K562 (cell line): ENCODE measurements around the gene MED19. TPM values are rescaled to one million over a fixed set of nuclear protein-coding genes. Genes with fewer than 3 reads are reported as not detected.

Experiments used
- BMI1 ChIP-seq: fragments of 150-350 bp; IDR thresholded peaks from 2 replicates; pipeline ENCODE4 v1.6.1; 2014; ENCODE audit warnings: low read length
- BRD9 ChIP-seq: fragments of 450-650 bp; IDR thresholded peaks from 2 replicates; pipeline ENCODE4 v1.6.1; 2018; ENCODE audit warnings: low read depth; ENCODE audit not compliant: partially characterized antibody
- DMBX1 ChIP-seq: fragments of 250-450 bp; sonication (Bioruptor Pico); IDR thresholded peaks from 2 replicates; pipeline ENCODE4 v1.8.0; 2022; ENCODE audit warnings: inconsistent platforms, mild to moderate bottlenecking, moderate library complexity, borderline replicate concordance
- E2F8 ChIP-seq: fragments of 450-650 bp; IDR thresholded peaks from 2 replicates; pipeline ENCODE4 v1.7.1; 2018; ENCODE audit warnings: mild to moderate bottlenecking, low read depth; ENCODE audit not compliant: partially characterized antibody
- HDAC8 ChIP-seq: fragments of 450-650 bp; IDR thresholded peaks from 2 replicates; pipeline ENCODE4 v1.6.1; 2016; ENCODE audit warnings: mild to moderate bottlenecking, missing genetic modification characterization, moderate library complexity, missing compliant biosample characterization
- HOXB6 ChIP-seq: fragments of 250-450 bp; sonication (Bioruptor Pico); IDR thresholded peaks from 2 replicates; pipeline ENCODE4 v1.5.1; 2022; ENCODE audit warnings: mild to moderate bottlenecking, borderline replicate concordance
- PATZ1 ChIP-seq: fragments of 250-450 bp; sonication (Bioruptor Pico); IDR thresholded peaks from 2 replicates; pipeline ENCODE4 v1.5.0; 2020; ENCODE audit warnings: mild to moderate bottlenecking, borderline replicate concordance
- PHF8 ChIP-seq: fragments of 200-600 bp; sonication (generic); IDR thresholded peaks from 2 replicates; pipeline ENCODE4 v1.6.1; 2012; ENCODE audit warnings: mixed run types, mild to moderate bottlenecking, inconsistent platforms, low read length, moderate library complexity, borderline replicate concordance
- ZBTB2 ChIP-seq: fragments of 450-650 bp; IDR thresholded peaks from 2 replicates; pipeline ENCODE4 v1.6.1; 2016; ENCODE audit warnings: antibody characterized with exemption
- ZNF445 ChIP-seq: fragments of 250-450 bp; sonication (Bioruptor Pico); IDR thresholded peaks from 2 replicates; pipeline ENCODE4 v1.4.0; 2020; ENCODE audit warnings: low read depth, mild to moderate bottlenecking, moderate library complexity
- ZNF507 ChIP-seq: conservative IDR thresholded peaks from 2 replicates; pipeline ENCODE4 v1.6.1; 2017; ENCODE audit warnings: missing genetic modification characterization, missing compliant biosample characterization
- ZNF584 ChIP-seq: fragments of 200-800 bp; sonication (Bioruptor generic); IDR thresholded peaks from 2 replicates; pipeline ENCODE4 v1.6.1; 2016; ENCODE audit warnings: low read depth, mild to moderate bottlenecking, missing genetic modification characterization, missing compliant biosample characterization
- polyA plus RNA-seq, 8 experiments: library from polyadenylated mRNA; depleted of rRNA in 4 of 8; stranded (reverse) in 5 of 8; unstranded in 3 of 8; fragments of >200 nt; fragmentation: Nextera tagmentation in 2 of 8; fragmentation: Illumina TruSeq in 1 of 8; extraction: Ambion mirVana in 2 of 8; extraction: Trizol in 1 of 8; gene quantifications; 2 replicates each; pipeline versions ENCODE4 v1.2.1 to v1.2.3, GENCODE V29; 2011 to 2014; ENCODE audit warnings: inconsistent platforms in 1 of 8, missing spikeins in 1 of 8
- total RNA-seq, 7 experiments: library from RNA; depleted of rRNA in 6 of 7; stranded (reverse); fragments of >200 nt in 6 of 7; fragmentation: Illumina TruSeq in 2 of 7; extraction: Trizol in 2 of 7; gene quantifications; 2 replicates each; pipeline versions ENCODE4 v1.2.1 to v1.2.3, GENCODE V29; 2011 to 2021; ENCODE audit warnings: low replicate concordance in 1 of 7
- TF ChIP-seq, protein P1 (sequence below), 3 experiments: fragments of 200-800 bp in 1 of 3; sonication (Bioruptor generic) in 1 of 3; sonication (generic) in 1 of 3; formaldehyde crosslinking in 1 of 3; IDR thresholded peaks; 2 replicates each; pipeline versions ENCODE4 v1.6.1 to v1.8.0; 2016 to 2022; ENCODE audit warnings: mild to moderate bottlenecking in 2 of 3, missing compliant biosample characterization in 2 of 3, missing genetic modification characterization in 2 of 3, missing genetic modification reagents in 1 of 3
- TF ChIP-seq, protein P2 (sequence below): fragments of 250-450 bp; sonication (Bioruptor Pico); IDR thresholded peaks from 2 replicates; pipeline ENCODE4 v1.5.0; 2021; ENCODE audit warnings: mild to moderate bottlenecking, borderline replicate concordance
- TF ChIP-seq, protein P3 (sequence below): fragments of 450-650 bp; IDR thresholded peaks from 2 replicates; pipeline ENCODE4 v1.6.1; 2016

MED19 gene
- total and polyA plus RNA-seq, 9 of the 15 experiments (the other 6 are each of a cell fraction or from before 2014, with no cell fraction given) = 7.3 to 23.5 (median 15.0) TPM

GRCh38 chr11:57667117-57667735 lies 44.8 kb downstream of the MED19 start (continued):
- TF ChIP-seq, protein P1, sequence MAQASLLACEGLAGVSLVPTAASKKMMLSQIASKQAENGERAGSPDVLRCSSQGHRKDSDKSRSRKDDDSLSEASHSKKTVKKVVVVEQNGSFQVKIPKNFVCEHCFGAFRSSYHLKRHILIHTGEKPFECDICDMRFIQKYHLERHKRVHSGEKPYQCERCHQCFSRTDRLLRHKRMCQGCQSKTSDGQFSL (CRISPR knock-in tag; IDR thresholded peaks at IDR 0.05) = no peak
- TF ChIP-seq, protein P1 (tag; IDR thresholded peaks at IDR 0.05) = no peak
- TF ChIP-seq ZBTB2 (no peak), PATZ1 (CRISPR knock-in tag) (no peak), E2F8 (peak; percentile 73), HOXB6 (CRISPR knock-in tag) (no peak), ZNF507 (tag) (no peak), DMBX1 (CRISPR knock-in tag) (0 out of 2 replicates have a peak, but pooled peaks have one; percentile 14), ZNF445 (CRISPR knock-in tag) (no peak), PHF8 (peak; percentile 53; the same call in 1 of the 2 replicates), BMI1 (no peak), ZNF584 (0 out of 2 replicates have a peak, but pooled peaks have one; percentile 12), BRD9 (peak; percentile 38), HDAC8 (no peak)
- TF ChIP-seq, protein P2, sequence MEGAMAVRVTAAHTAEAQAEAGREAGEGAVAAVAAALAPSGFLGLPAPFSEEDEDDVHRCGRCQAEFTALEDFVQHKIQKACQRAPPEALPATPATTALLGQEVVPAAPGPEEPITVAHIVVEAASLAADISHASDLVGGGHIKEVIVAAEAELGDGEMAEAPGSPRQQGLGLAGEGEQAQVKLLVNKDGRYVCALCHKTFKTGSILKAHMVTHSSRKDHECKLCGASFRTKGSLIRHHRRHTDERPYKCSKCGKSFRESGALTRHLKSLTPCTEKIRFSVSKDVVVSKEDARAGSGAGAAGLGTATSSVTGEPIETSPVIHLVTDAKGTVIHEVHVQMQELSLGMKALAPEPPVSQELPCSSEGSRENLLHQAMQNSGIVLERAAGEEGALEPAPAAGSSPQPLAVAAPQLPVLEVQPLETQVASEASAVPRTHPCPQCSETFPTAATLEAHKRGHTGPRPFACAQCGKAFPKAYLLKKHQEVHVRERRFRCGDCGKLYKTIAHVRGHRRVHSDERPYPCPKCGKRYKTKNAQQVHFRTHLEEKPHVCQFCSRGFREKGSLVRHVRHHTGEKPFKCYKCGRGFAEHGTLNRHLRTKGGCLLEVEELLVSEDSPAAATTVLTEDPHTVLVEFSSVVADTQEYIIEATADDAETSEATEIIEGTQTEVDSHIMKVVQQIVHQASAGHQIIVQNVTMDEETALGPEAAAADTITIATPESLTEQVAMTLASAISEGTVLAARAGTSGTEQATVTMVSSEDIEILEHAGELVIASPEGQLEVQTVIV (CRISPR knock-in tag) = no peak
- TF ChIP-seq, protein P3, sequence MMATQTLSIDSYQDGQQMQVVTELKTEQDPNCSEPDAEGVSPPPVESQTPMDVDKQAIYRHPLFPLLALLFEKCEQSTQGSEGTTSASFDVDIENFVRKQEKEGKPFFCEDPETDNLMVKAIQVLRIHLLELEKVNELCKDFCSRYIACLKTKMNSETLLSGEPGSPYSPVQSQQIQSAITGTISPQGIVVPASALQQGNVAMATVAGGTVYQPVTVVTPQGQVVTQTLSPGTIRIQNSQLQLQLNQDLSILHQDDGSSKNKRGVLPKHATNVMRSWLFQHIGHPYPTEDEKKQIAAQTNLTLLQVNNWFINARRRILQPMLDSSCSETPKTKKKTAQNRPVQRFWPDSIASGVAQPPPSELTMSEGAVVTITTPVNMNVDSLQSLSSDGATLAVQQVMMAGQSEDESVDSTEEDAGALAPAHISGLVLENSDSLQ = peak; percentile 99
